ENCODE results near the gene OSR1. TPM values are rescaled to one million over a fixed set of nuclear protein-coding genes. Genes with fewer than 3 reads are reported as not detected.

OSR1 gene
- total and polyA plus RNA-seq, 2 experiments from 2014 or later = 0.24 TPM; not detected in 1

- Histone ChIP-seq H3K9me2 (ENCODE audit: insufficient read depth) (no peaks in the 10 kb centered on the region), H2AFZ (no peak overlapping the region), H3K79me2 (replicated peaks; ENCODE audit: insufficient read depth) (no peaks in the 10 kb centered on the region), H3K27ac (ENCODE audit: low read depth) (no peak overlapping the region), H3K27me3 (ENCODE audit: insufficient read depth) (no peaks in the 10 kb centered on the region), H3F3A (replicated peaks; ENCODE audit: low read depth) (no peaks in the 10 kb centered on the region), H3K36me3 (ENCODE audit: insufficient read depth) (no peaks in the 10 kb centered on the region), H3K4me1 (ENCODE audit: insufficient read depth) (no peaks in the 10 kb centered on the region), H3K4me3 (no peak overlapping the region), H4K20me1 (replicated peaks; ENCODE audit: insufficient read depth) (0 out of 2 replicates have a peak, but pooled peaks cover 2% of the 10 kb centered on the region), H3K4me2 (no peak overlapping the region)
- no peak for TF ChIP-seq STAT1 (IDR thresholded peaks at IDR 0.05; ENCODE audit: unreplicated experiment)
- TF ChIP-seq JUNB (IDR thresholded peaks at IDR 0.05; ENCODE audit: unreplicated experiment) = no peak
- TF ChIP-seq REST (IDR thresholded peaks at IDR 0.05; ENCODE audit: unreplicated experiment) = no peak
- no peak for TF ChIP-seq EZH2phosphoT487 (IDR thresholded peaks at IDR 0.05; ENCODE audit: unreplicated experiment)
- TF ChIP-seq ZNF331 (CRISPR knock-in tag; IDR thresholded peaks at IDR 0.05; ENCODE audit: low read depth) = no peak
- no peak for TF ChIP-seq CTCF (conservative IDR thresholded peaks at IDR 0.05; ENCODE audit: low read depth in 2 of 2)
- TF ChIP-seq ZNF114 (CRISPR knock-in tag; IDR thresholded peaks at IDR 0.05) = no peak
- no peak for TF ChIP-seq CREB1 (CRISPR knock-in tag; IDR thresholded peaks at IDR 0.05; ENCODE audit: low read depth)
- no peak for TF ChIP-seq EZH2 (IDR thresholded peaks at IDR 0.05; ENCODE audit: low read depth, unreplicated experiment)
- no peak for TF ChIP-seq ETS1 (IDR thresholded peaks at IDR 0.05)
- TF ChIP-seq NANOG (IDR thresholded peaks at IDR 0.05; ENCODE audit: borderline replicate concordance) = no peak
- TF ChIP-seq ZNF462 (CRISPR knock-in tag; IDR thresholded peaks at IDR 0.05) = no peak
- no peak for TF ChIP-seq POLR2AphosphoS5 (IDR thresholded peaks at IDR 0.05; ENCODE audit: low read depth)
- H3K4me3 Mint-ChIP-seq = no peak overlapping the region
- no peaks in the 10 kb centered on the region for H3K9me3 Mint-ChIP-seq
- ATAC-seq (no peak), DNase-seq (ENCODE audit: low spot score) (no peak)
- no peaks in the 10 kb centered on the region for H3K4me1 Mint-ChIP-seq
- no peak overlapping the region for H3K27ac Mint-ChIP-seq
- H3K36me3 Mint-ChIP-seq (ENCODE audit: low read depth) = no peaks in the 10 kb centered on the region
- H3K27me3 Mint-ChIP-seq (ENCODE audit: insufficient read depth, low read depth, poor library complexity) = no peaks in the 10 kb centered on the region
Observed at GRCh38 chr2:19330436-19330835, 28.0 kb downstream of the OSR1 start.

Data from GM23338 (cell line).